ENCODE measurements around the gene FOXE3. TPM values are rescaled to one million over a fixed set of nuclear protein-coding genes. Genes with fewer than 3 reads are reported as not detected.

Gene FOXE3
- total and polyA plus RNA-seq, 2 donors (not counting 3 experiments of a cell fraction or from before 2014, with no cell fraction given) = not detected

- no peaks in the 10 kb centered on the region for H3K79me2 ChIP-seq (ENCODE audit: control insufficient read depth, insufficient read depth, low read length)
- H3K9me1 ChIP-seq (replicated peaks; ENCODE audit: control insufficient read depth, extremely low read depth, insufficient read depth, low read length) = no peaks in the 10 kb centered on the region
- no peak overlapping the region for H3K4me3 ChIP-seq (replicated peaks in 1 of 3; ENCODE audit: insufficient read depth in 1 of 3, low read depth in 1 of 3, low read length in 3 of 3)
- H3K9ac ChIP-seq (replicated peaks; ENCODE audit: extremely low read depth, insufficient read depth, low read length) = no peak overlapping the region
- FAIRE-seq (no peak), DNase-seq (ENCODE audit: low read depth, low spot score) (no peak)
- TF ChIP-seq POLR2AphosphoS5 (IDR thresholded peaks at IDR 0.05; ENCODE audit: insufficient read depth, low read depth, low read length) = no peak
- no peak for TF ChIP-seq GATA2 (IDR thresholded peaks at IDR 0.05; ENCODE audit: insufficient read depth, insufficient read length, low read depth, low read length)
- no peak for TF ChIP-seq MYC (IDR thresholded peaks at IDR 0.05; ENCODE audit: low read depth, low read length)
- no peak for TF ChIP-seq MAX (IDR thresholded peaks at IDR 0.05; ENCODE audit: insufficient read depth, insufficient read length)
- no peak for TF ChIP-seq FOS (IDR thresholded peaks at IDR 0.05; ENCODE audit: borderline replicate concordance, insufficient read depth, low read length)
- TF ChIP-seq EZH2 (IDR thresholded peaks at IDR 0.05; ENCODE audit: borderline replicate concordance, low read depth, low read length, severe bottlenecking) = no peak
- no peak for TF ChIP-seq POLR2A (IDR thresholded peaks at IDR 0.05; ENCODE audit: low read depth, low read length)
- no peak overlapping the region for H3K27ac ChIP-seq (ENCODE audit: insufficient read depth, low read depth, low read length)
- BruUV-seq (replicated peaks) = no TSS peak
- H3K4me1 ChIP-seq (ENCODE audit: control insufficient read depth, extremely low read depth, insufficient read depth, low read length) = no peaks in the 10 kb centered on the region
- H4K20me1 ChIP-seq (replicated peaks; ENCODE audit: control insufficient read depth, extremely low read depth, insufficient read depth, low read length) = no peaks in the 10 kb centered on the region
- POLR2A ChIA-PET = no interaction called here
- no peak overlapping the region for H3K4me2 ChIP-seq (ENCODE audit: insufficient read depth, low read length)
- intact Hi-C loops (cut with micrococcal nuclease) (no loop called here), dilution Hi-C loops (cut with MboI; ENCODE audit: extremely low pct_ligation_motif_present, low sequenced_read_pairs) (no loop called here)
- H3K9me3 ChIP-seq (replicated peaks; ENCODE audit: control insufficient read depth, insufficient read depth, low read length) = no peaks in the 10 kb centered on the region
- peaks cover 11 to 17% of the 10 kb centered on the region in 2 experiments for H3K27me3 ChIP-seq (ENCODE audit: control insufficient read depth in 2 of 2, insufficient read depth in 2 of 2, low read length in 2 of 2)
- no peak overlapping the region for H2AFZ ChIP-seq (ENCODE audit: low read depth, low read length)
- CTCF ChIA-PET = interaction anchor here (1.0 to 1.5 kb wide), 2 partner anchors 18 to 21 kb away, joined by 4 read pairs; no protein-coding TSS in a partner anchor
- H3K36me3 ChIP-seq (ENCODE audit: control insufficient read depth in 2 of 2, extremely low read depth in 1 of 2, insufficient read depth in 2 of 2, low read length in 2 of 2) = no peaks in the 10 kb centered on the region
These were observed 13.5 kb upstream of the FOXE3 start for GRCh38 chr1:47402591-47402990.

- no TSS peak for BruUV-seq (replicated peaks)
- Histone ChIP-seq H3K9me1 (replicated peaks; ENCODE audit: control insufficient read depth, extremely low read depth, insufficient read depth, low read length) (no peaks in the 10 kb centered on the region), H3K9ac (replicated peaks; ENCODE audit: extremely low read depth, insufficient read depth, low read length) (no peak overlapping the region), H3K27ac (ENCODE audit: insufficient read depth, low read depth, low read length) (no peak overlapping the region), H4K20me1 (replicated peaks; ENCODE audit: control insufficient read depth, extremely low read depth, insufficient read depth, low read length) (no peaks in the 10 kb centered on the region), H3K4me3 (replicated peaks in 1 of 3; ENCODE audit: insufficient read depth in 1 of 3, low read depth in 1 of 3, low read length in 3 of 3) (no peak overlapping the region), H3K36me3 (ENCODE audit: control insufficient read depth in 2 of 2, extremely low read depth in 1 of 2, insufficient read depth in 2 of 2, low read length in 2 of 2) (no peaks in the 10 kb centered on the region), H3K27me3 (ENCODE audit: control insufficient read depth in 2 of 2, insufficient read depth in 2 of 2, low read length in 2 of 2) (peaks cover 11 to 17% of the 10 kb centered on the region in 2 experiments), H3K79me2 (ENCODE audit: control insufficient read depth, insufficient read depth, low read length) (no peaks in the 10 kb centered on the region), H3K4me1 (ENCODE audit: control insufficient read depth, extremely low read depth, insufficient read depth, low read length) (no peaks in the 10 kb centered on the region), H3K9me3 (replicated peaks; ENCODE audit: control insufficient read depth, insufficient read depth, low read length) (no peaks in the 10 kb centered on the region), H2AFZ (ENCODE audit: low read depth, low read length) (no peak overlapping the region), H3K4me2 (ENCODE audit: insufficient read depth, low read length) (no peak overlapping the region)
- TF ChIP-seq POLR2AphosphoS5 (IDR thresholded peaks at IDR 0.05; ENCODE audit: insufficient read depth, low read depth, low read length) (no peak), POLR2A (IDR thresholded peaks at IDR 0.05; ENCODE audit: low read depth, low read length) (no peak), FOS (IDR thresholded peaks at IDR 0.05; ENCODE audit: borderline replicate concordance, insufficient read depth, low read length) (no peak), JUN (IDR thresholded peaks at IDR 0.05; ENCODE audit: borderline replicate concordance, insufficient read depth, insufficient read length, low read depth) (no peak), GATA2 (IDR thresholded peaks at IDR 0.05; ENCODE audit: insufficient read depth, insufficient read length, low read depth, low read length) (no peak)
- TF ChIP-seq, protein P1, sequence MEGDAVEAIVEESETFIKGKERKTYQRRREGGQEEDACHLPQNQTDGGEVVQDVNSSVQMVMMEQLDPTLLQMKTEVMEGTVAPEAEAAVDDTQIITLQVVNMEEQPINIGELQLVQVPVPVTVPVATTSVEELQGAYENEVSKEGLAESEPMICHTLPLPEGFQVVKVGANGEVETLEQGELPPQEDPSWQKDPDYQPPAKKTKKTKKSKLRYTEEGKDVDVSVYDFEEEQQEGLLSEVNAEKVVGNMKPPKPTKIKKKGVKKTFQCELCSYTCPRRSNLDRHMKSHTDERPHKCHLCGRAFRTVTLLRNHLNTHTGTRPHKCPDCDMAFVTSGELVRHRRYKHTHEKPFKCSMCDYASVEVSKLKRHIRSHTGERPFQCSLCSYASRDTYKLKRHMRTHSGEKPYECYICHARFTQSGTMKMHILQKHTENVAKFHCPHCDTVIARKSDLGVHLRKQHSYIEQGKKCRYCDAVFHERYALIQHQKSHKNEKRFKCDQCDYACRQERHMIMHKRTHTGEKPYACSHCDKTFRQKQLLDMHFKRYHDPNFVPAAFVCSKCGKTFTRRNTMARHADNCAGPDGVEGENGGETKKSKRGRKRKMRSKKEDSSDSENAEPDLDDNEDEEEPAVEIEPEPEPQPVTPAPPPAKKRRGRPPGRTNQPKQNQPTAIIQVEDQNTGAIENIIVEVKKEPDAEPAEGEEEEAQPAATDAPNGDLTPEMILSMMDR (IDR thresholded peaks at IDR 0.05; ENCODE audit: extremely low read depth in 1 of 2, insufficient read depth in 1 of 2, low read depth in 1 of 2, low read length in 2 of 2) = no peak
- DNase-seq (ENCODE audit: low read depth, low spot score) (no peak), FAIRE-seq (no peak)
- ChIA-PET POLR2A (no interaction called here), CTCF (no interaction called here)
- dilution Hi-C loops (cut with MboI; ENCODE audit: extremely low pct_ligation_motif_present, low sequenced_read_pairs) = no loop called here
- intact Hi-C loops (cut with micrococcal nuclease) = no loop called here
These were observed 12.7 kb upstream of the FOXE3 start for GRCh38 chr1:47403321-47403910.

Data from endothelial cell of umbilical vein (primary cell).